ENCODE data around the gene CDH4.

GRCh38 chr20:61332016-61332975, 80.2 kb downstream of the CDH4 start:
- no peak for TF ChIP-seq CTCF (IDR thresholded peaks at IDR 0.05)
- no peak for TF ChIP-seq POLR2A (IDR thresholded peaks at IDR 0.05)
